Measurements from ENCODE around the gene OASL. TPM values are rescaled to one million over a fixed set of nuclear protein-coding genes. Genes with fewer than 3 reads are reported as not detected.

Gene OASL
- total RNA-seq, 2 experiments from 2014 or later = 21.9 to 26.5 TPM

GRCh38 chr12:121023799-121024198, 15.2 kb downstream of the OASL start:
- Mint-ChIP-seq H3K36me3 (peaks cover 14% of the 10 kb centered on the region), H3K4me1 (ENCODE audit: low read depth) (no peaks in the 10 kb centered on the region), H3K9me3 (peaks cover 4% of the 10 kb centered on the region), H3K4me3 (no peak overlapping the region), H3K27ac (no peak overlapping the region), H3K27me3 (no peaks in the 10 kb centered on the region)
- ChIA-PET CTCF (interaction anchor here (0.6 kb wide), 1 partner anchor 36 kb away, joined by 3 read pairs; no protein-coding TSS in a partner anchor), POLR2A (no interaction called here)
- intact Hi-C loops (cut with micrococcal nuclease) = no loop called here
- no peak for DNase-seq

- ChIA-PET POLR2A (no interaction called here), CTCF (no interaction called here)
- no peak for DNase-seq
- H3K36me3 Mint-ChIP-seq = peaks cover 14% of the 10 kb centered on the region
- H3K4me3 Mint-ChIP-seq = no peak overlapping the region
- no peaks in the 10 kb centered on the region for H3K4me1 Mint-ChIP-seq (ENCODE audit: low read depth)
- intact Hi-C loops (cut with micrococcal nuclease) = no loop called here
- H3K27me3 Mint-ChIP-seq = no peaks in the 10 kb centered on the region
- peaks cover 5% of the 10 kb centered on the region for H3K9me3 Mint-ChIP-seq
- H3K27ac Mint-ChIP-seq = no peak overlapping the region
These were observed 16.3 kb downstream of the OASL start for GRCh38 chr12:121022713-121023112.

GRCh38 chr12:121021754-121022153, 17.3 kb downstream of the OASL start:
- no peak for DNase-seq
- Mint-ChIP-seq H3K4me1 (ENCODE audit: low read depth) (no peaks in the 10 kb centered on the region), H3K9me3 (peaks cover 5% of the 10 kb centered on the region), H3K4me3 (no peak overlapping the region), H3K27ac (no peak overlapping the region), H3K36me3 (peaks cover 11% of the 10 kb centered on the region), H3K27me3 (no peaks in the 10 kb centered on the region)
- ChIA-PET POLR2A (no interaction called here), CTCF (no interaction called here)
- intact Hi-C loops (cut with micrococcal nuclease) = no loop called here

DNA sequence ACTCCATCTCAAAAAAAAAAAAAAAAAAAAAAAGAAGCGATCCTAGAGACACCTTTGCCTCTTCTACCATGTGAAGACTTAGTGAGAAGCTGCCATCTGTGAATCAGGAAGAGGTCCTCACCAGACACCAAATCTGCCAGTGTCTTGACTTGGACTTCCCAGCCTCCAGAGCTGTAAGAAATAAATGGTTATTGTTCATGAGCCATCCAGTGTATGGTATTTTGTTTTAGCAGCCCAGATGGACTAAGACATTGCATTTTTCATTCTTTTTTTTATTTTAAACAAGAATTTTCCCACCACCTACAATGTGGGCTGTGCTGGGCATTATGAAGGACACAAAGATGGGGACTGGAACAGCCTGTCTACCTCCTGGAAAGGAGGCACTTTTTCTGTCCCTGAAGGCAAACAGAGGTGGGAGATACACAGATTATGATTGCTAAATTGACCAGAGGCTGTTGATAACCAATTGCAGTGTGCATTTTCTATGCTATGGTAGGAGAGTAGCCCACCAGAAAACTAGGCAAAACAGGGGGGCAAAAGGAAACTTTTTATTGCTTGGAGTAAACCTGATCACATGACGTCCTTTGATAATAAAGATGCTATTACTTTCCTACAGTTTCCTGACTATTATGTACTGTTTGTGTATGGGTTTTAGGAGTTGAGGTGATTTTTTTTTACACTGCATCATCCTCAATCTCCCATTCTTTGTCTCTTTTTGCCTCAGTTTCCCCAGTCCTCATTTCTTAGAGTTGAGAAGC, 20.0 kb downstream of the OASL start:
- H3K9me3 Mint-ChIP-seq = peaks cover 5% of the 10 kb centered on the region
- no peak for DNase-seq
- H3K27ac Mint-ChIP-seq = no peak overlapping the region
- POLR2A ChIA-PET = no interaction called here
- H3K4me1 Mint-ChIP-seq (ENCODE audit: low read depth) = peaks cover 16% of the 10 kb centered on the region
- CTCF ChIA-PET = interaction anchor here (1.8 kb wide), 1 partner anchor 14 kb away, joined by 7 read pairs; no protein-coding TSS in a partner anchor
- intact Hi-C loops (cut with micrococcal nuclease) = loop anchor here (5.0 kb wide), 1 partner anchor 78 kb away; no protein-coding TSS in a partner anchor
- H3K27me3 Mint-ChIP-seq = no peaks in the 10 kb centered on the region
- no peak overlapping the region for H3K4me3 Mint-ChIP-seq
- peaks cover 5% of the 10 kb centered on the region for H3K36me3 Mint-ChIP-seq

DNA sequence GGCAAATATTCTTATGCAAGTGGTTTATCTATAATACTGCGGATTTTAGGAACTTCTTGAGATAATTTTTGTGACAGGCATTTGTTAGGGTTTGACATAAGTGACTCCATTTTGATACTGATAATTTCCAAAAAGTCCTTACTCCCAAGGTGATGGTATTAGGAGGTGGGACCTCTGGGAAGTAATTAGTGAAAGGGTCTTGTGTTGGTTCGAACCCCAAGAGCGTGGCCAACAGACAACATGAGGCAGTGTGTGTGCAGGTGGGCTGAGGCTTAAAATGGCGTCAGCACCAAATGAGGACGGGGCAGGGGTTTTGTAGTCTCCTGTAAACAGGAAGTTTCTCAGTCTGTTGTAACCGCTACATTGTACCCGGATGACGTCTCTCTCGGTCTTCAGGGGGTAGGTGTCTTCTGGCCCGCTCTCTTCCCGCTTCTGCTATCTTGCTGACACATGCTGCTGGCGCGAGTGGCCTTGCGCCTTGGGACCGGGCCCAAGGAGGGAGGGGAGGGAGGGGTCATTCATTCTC, 21.0 kb downstream of the OASL start:
- CTCF ChIA-PET = interaction anchor here (1.8 kb wide), 1 partner anchor 13 kb away, joined by 7 read pairs; no protein-coding TSS in a partner anchor
- Mint-ChIP-seq H3K4me1 (ENCODE audit: low read depth) (peaks cover 16% of the 10 kb centered on the region), H3K4me3 (no peak overlapping the region), H3K36me3 (peaks cover 4% of the 10 kb centered on the region), H3K27me3 (no peaks in the 10 kb centered on the region), H3K9me3 (peaks cover 5% of the 10 kb centered on the region), H3K27ac (no peak overlapping the region)
- POLR2A ChIA-PET = no interaction called here
- DNase-seq = no peak
- intact Hi-C loops (cut with micrococcal nuclease) = loop anchor here (5.0 kb wide), 1 partner anchor 79 kb away; no protein-coding TSS in a partner anchor

DNA sequence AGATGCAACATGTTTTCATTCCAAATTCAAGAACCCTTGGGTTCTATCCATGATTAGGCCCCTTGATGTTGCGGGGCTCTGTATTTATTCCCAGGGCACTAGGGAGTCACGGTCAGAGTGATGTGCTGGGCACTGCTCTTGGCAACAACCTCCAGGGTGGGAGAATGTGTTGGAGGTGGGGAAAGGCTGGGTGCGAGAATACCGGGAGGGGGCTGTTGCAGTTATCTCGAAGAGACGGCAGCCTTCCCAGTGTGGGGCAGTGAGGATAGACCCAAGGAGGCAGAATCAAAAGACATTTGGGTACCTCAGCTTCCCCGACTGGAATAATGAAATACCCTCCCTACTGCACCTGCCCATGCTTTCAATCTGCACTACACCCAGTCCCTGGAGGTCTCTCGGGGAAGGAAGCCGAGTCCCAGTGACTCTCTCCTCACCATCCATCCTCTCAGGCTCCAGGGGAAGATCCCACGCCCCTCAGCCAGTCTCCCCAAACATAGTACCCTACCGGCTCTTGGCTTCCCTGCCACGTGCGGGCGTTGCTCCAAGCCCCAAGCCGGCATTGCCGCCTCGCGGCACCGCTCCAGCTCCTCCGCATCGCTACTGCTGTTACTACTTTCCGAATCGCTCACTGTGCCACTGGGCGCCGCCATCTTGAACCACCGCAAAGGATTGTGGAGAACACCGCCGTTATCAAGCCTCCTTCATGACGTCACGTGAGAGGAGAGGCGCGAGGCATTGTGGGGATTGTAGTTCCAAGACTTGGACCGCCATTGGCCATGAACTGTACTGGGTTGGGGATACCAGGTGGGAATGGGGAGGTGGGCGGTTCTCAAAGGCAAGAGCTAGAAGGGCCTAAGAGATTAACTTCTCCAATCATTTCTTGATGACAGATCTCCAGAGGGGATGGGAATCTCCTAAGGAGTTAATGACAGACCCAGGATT, 22.9 kb downstream of the OASL start, which contains the start of gene C12orf43:
TSS of gene C12orf43 (minus strand) at position 663 of the 942 bp plus-strand sequence. CDS start at position 650, 13 bp downstream.
- DNase-seq = peak; percentile 96
- H3K4me1 Mint-ChIP-seq (ENCODE audit: low read depth) = peaks cover 16% of the 10 kb centered on the region
- intact Hi-C loops (cut with micrococcal nuclease) = loop anchor here (1.0 to 5.0 kb wide), 3 partner anchors 18 to 81 kb away; partner anchors contain the start of gene OASL
- H3K9me3 Mint-ChIP-seq = peaks cover 5% of the 10 kb centered on the region
- H3K4me3 Mint-ChIP-seq = peak within 1 kb of the TSS; percentile 98
- H3K36me3 Mint-ChIP-seq = peaks cover 14% of the 10 kb centered on the region
- peak within 1 kb of the TSS; percentile 88 for H3K27ac Mint-ChIP-seq
- H3K27me3 Mint-ChIP-seq = no peaks in the 10 kb centered on the region
- CTCF ChIA-PET = interaction anchor here (0.6 to 1.8 kb wide), 4 partner anchors 11 to 208 kb away, joined by 3 to 12 read pairs (median 6); no protein-coding TSS in a partner anchor
- POLR2A ChIA-PET = interaction anchor here (0.6 to 0.8 kb wide), 4 partner anchors 11 to 517 kb away, joined by 3 to 5 read pairs (median 3); no protein-coding TSS in a partner anchor

- no peaks in the 10 kb centered on the region for H3K27me3 Mint-ChIP-seq
- H3K9me3 Mint-ChIP-seq = peaks cover under 1% of the 10 kb centered on the region
- intact Hi-C loops (cut with micrococcal nuclease) = no loop called here
- peaks cover 16% of the 10 kb centered on the region for H3K4me1 Mint-ChIP-seq (ENCODE audit: low read depth)
- POLR2A ChIA-PET = no interaction called here
- H3K36me3 Mint-ChIP-seq = peaks cover 19% of the 10 kb centered on the region
- CTCF ChIA-PET = interaction anchor here (0.7 to 1.2 kb wide), 2 partner anchors 24 to 72 kb away, joined by 3 read pairs; no protein-coding TSS in a partner anchor
- no peak overlapping the region for H3K4me3 Mint-ChIP-seq
- DNase-seq = no peak
- H3K27ac Mint-ChIP-seq = no peak overlapping the region
These were observed 25.3 kb downstream of the OASL start for GRCh38 chr12:121013715-121014114.

DNA sequence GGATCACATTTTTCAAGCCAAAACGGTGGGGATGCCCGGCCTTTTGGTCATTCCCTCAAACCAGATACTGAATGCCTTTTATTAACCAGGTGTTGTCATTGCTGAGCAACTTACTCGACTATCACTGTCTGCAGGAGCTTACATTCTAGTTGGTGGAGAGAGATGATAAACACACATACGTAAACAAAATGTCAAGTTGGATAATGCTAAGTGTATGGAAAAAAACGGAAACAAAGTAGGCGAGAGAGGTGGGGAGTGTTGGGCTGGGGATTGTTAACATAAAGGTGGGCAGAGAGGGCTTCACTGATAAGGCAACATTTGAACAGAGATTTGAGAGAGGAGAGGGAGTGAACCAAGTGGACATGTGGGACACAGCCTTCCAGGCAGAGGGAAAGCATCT, 27.2 kb downstream of the OASL start:
- intact Hi-C loops (cut with micrococcal nuclease) = no loop called here
- Mint-ChIP-seq H3K36me3 (peaks cover 23% of the 10 kb centered on the region), H3K27me3 (no peaks in the 10 kb centered on the region), H3K9me3 (no peaks in the 10 kb centered on the region), H3K27ac (no peak overlapping the region), H3K4me3 (no peak overlapping the region), H3K4me1 (ENCODE audit: low read depth) (peaks cover 16% of the 10 kb centered on the region)
- ChIA-PET POLR2A (no interaction called here), CTCF (no interaction called here)
- DNase-seq = no peak

- H3K36me3 Mint-ChIP-seq = peaks cover 21% of the 10 kb centered on the region
- H3K4me3 Mint-ChIP-seq = no peak overlapping the region
- H3K27me3 Mint-ChIP-seq = no peaks in the 10 kb centered on the region
- H3K9me3 Mint-ChIP-seq = no peaks in the 10 kb centered on the region
- intact Hi-C loops (cut with micrococcal nuclease) = no loop called here
- no peak for DNase-seq
- H3K27ac Mint-ChIP-seq = no peak overlapping the region
- ChIA-PET POLR2A (no interaction called here), CTCF (interaction anchor here (0.6 to 0.9 kb wide), 2 partner anchors 85 to 385 kb away, joined by 3 read pairs; no protein-coding TSS in a partner anchor)
- H3K4me1 Mint-ChIP-seq (ENCODE audit: low read depth) = peaks cover 10% of the 10 kb centered on the region
These were observed 28.2 kb downstream of the OASL start for GRCh38 chr12:121010860-121011259.

GRCh38 chr12:121009741-121010140, 29.3 kb downstream of the OASL start:
- H3K36me3 Mint-ChIP-seq = peaks cover 28% of the 10 kb centered on the region
- no peak overlapping the region for H3K27ac Mint-ChIP-seq
- intact Hi-C loops (cut with micrococcal nuclease) = no loop called here
- no peaks in the 10 kb centered on the region for H3K9me3 Mint-ChIP-seq
- H3K4me1 Mint-ChIP-seq (ENCODE audit: low read depth) = peaks cover 2% of the 10 kb centered on the region
- DNase-seq = no peak
- ChIA-PET CTCF (interaction anchor here (1.7 kb wide), 1 partner anchor 18 kb away, joined by 3 read pairs; no protein-coding TSS in a partner anchor), POLR2A (interaction anchor here (0.7 kb wide), 1 partner anchor 137 kb away, joined by 3 read pairs; no protein-coding TSS in a partner anchor)
- H3K27me3 Mint-ChIP-seq = no peaks in the 10 kb centered on the region
- H3K4me3 Mint-ChIP-seq = no peak overlapping the region

- Mint-ChIP-seq H3K36me3 (peaks cover 37% of the 10 kb centered on the region), H3K9me3 (no peaks in the 10 kb centered on the region)
- POLR2A ChIA-PET = no interaction called here
These were observed 30.5 kb downstream of the OASL start for GRCh38 chr12:121008347-121009098.

More at GRCh38 chr12:121008347-121009098, 30.5 kb downstream of the OASL start:
- Mint-ChIP-seq H3K27ac (no peak overlapping the region), H3K27me3 (no peaks in the 10 kb centered on the region), H3K4me3 (no peak overlapping the region), H3K4me1 (ENCODE audit: low read depth) (no peaks in the 10 kb centered on the region)
- DNase-seq = no peak
- intact Hi-C loops (cut with micrococcal nuclease) = no loop called here
- CTCF ChIA-PET = interaction anchor here (1.7 to 5.8 kb wide), 2 partner anchors 17 to 51 kb away, joined by 3 to 72 read pairs; no protein-coding TSS in a partner anchor
